ENCODE measurements around the gene GC.
A peak's percentile ranks its signal among the peaks of the same experiment; 100 is the strongest.
"Not testable (repeated sequence)": the region's sequence is repeated elsewhere in the genome, so short reads cannot be mapped to it uniquely, and the experiment has no call there.

GC gene

DNA sequence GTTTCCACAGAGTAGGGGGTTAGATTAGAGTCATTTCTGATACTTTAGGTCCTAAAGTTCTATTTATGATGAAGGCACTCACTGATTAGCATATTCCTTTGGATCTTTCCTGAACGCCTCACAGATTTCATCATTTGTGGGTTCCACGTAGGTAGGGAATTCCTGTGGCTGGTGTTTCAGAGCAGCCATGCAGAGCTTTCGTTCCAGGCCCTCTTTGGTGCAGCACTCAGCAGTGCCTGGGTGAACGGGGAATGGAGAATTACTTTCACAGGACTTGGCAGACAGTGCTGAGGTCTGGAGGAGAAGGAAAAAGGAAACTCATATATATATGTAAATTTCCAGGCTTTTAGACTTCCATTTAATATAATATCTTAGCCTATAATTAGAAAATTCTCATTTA, 18.5 kb downstream of the GC start:
- DNase-seq = no peak

DNA sequence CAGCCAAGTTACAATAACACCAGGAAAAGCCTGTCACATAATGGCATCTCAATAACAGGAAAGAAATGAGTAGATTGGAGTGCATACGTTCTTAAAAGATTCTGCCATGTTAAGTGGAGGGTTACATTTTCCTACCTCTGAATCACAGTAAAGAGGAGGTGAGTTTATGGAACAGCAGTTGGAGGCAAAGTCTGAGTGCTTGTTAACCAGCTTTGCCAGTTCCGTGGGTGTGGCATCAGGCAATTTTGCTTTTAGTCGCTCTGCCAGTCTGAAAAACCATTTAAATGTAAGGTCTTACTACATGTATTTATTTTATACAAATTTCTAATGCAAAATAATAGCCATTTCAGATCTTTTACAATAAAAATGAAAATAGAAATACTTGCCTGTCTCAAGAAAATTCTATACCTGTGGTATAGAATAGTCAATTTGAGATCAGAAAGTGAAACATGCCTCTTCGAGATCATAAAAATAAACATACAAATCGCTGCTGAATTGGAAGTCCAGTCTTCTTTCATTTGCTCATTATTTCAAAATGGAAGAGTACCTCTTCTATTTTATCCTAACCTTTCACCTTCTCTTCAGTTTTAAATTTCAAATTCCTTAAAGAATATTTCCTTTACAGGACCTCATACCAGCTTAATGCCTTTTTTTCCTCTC, 31.4 kb downstream of the GC start:
- DNase-seq = no peak

DNA sequence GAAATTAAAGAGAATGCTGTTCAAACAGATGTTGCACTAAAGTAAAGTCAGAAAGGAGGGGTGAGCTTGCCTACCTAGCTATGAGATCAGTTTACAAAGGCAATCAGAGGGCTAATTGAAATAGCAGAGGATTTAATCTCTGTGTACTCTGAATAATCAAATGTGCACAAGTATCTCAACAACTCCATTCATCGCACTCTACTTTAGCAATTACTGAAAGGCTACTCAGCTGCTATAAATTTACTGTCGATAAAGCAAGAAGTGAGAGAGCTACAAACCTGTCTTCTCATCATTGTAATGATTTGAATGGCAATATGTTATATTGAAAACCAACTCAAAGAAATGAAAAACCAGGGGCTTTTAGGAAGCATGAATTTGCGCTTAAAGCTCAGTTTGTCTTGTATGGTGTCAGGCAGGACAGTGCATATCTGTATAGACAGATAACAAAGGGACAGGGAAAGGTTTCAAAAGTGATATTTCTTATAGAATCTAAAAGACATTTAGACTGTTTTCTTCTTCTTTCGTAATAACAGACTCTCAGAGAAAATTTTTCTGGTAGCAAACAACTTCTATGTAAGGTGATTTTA, 34.8 kb downstream of the GC start:
- no peak for DNase-seq

DNA sequence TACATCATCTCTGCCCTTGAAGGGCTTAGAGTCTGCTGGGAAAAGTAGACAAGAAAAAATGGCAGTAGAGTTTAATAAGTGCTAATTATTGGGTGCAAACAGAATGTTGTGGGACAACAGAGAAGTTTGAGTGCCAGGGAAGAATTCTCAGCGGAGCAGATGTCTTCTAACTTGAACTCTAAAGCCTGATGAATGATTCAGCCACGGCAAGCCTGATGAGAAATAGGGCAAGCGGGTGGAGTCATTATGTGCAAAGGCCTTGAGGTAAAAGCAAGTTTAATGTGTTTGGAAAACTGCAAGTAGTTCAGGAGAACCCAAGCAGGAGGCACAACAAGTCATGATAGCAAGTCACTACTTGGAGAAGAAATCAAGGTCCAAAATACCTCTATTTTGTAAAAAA, 37.5 kb downstream of the GC start:
- no peak for DNase-seq

DNA sequence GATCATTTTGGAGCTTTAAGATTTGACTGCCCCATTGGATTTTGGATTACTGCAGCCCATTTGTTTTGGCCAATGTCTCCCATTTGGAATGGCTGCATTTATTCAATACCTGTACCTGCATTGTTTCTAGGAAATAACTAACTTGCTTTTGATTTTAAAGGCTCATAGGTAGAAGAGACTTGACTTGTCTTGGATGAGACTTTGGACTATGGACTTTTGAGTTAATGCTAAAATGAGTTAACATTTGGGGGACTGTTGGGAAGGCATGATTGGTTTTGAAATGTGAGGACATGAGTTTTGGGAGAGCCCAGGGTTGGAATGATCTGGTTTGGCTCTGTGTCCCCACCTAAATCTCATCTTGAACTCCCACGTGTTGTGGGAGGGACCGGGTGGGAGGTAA, 45.1 kb downstream of the GC start:
- DNase-seq = not testable (repeated sequence)

DNA sequence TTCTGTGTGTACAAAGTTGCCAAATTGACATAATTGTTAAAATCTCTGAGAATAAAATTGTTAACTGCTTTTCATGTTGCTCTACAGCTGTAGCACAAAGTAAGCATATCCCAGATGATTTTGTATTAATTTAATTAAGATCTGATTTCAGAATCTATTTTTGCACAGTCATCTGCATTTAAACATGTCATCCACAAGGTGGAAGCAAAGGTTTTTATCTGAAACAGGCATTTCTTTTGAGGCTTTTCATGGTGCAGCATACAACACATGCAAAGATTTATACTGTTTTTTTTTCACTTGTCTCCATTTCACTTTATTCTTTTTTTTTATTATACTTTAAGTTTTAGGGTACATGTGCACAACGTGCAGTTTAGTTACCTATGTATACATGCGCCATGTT, 51.2 kb downstream of the GC start:
- DNase-seq = peak in 1 of 2 experiments; percentile 1

DNA sequence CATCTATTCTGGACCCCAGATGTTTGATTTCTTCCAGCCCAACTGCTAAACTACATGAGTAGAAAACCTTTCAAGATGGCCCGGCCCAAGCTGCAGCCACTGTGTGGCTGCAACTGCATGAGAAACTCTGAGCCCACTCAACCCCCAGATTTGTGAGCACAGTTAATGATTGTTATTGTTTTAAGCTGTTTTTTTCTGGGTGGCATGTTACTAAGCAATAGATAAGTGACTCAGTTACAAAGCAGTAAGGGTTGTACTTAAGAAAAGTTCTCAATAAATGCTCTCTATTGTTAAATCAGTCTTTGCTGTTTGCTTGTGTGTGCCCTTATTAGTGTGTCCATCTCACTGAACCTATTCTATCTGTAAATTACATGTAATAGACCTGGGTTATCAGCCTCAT, 51.8 kb downstream of the GC start:
- no peak for DNase-seq

DNA sequence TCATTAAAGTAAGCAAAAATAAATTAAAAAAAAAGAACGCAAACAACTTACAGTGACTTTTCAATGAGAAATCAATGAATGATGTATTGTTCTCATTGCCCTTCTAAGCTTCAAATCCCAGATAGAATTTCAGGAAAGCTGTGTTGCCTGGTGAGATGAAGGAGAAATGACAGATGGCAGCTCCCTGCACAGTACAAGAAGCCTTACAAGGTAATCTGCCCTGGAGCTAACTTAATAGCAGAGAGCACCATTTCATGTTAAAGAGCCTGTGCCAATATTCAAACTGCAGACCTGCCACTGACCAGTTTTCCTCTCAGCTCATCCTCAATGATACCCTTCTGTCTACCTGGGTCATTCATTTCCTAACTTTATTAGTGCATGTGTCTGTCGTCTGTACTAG, 54.0 kb downstream of the GC start:
- no peak for DNase-seq

DNA sequence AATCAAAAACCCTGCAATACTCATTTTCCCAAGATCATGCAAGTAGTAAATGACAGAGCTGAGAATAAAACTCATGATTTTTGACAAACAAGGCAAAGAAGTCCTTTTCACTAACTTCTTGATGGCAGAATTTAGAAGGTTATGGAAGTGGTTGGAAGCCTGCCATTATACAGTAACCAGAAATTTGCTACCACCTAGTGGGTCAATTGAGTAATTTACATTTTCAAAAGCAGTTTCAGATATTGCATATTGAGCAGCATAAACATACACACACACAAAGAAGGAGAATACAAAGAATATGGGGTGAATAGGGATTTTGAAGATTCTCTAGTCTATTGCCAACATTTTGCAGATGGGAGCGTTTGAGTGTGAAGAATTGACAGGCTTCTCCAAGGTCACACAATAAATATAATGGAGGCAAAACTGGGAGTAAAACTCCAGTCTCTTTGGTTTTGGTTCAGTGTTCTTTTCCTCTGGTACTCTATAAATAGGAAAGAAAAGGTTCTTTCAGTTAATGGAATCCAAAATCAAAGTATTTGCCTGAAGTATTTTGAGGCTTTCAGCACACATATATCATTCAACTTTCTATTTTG, 70.2 kb downstream of the GC start:
- DNase-seq = peak in 1 of 2 experiments; percentile 32

DNA sequence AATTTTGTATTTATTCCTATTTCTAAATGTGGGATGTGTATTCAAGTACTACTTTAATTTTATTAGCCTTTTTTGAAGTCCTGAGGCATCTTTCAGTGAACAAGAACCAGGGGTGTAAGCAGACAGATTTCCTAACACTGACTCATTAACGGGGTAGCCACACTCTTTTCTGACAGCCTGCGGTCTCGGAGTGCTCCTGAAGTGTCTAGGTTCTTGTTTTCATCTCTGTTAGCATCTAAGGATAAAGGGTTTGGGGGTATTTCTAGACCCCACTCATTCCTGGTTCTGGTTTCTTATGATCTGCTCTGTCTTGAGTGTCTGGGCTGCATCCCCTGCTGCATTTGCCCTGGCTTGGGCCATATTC, 71.9 kb downstream of the GC start:
- DNase-seq = no peak

DNA sequence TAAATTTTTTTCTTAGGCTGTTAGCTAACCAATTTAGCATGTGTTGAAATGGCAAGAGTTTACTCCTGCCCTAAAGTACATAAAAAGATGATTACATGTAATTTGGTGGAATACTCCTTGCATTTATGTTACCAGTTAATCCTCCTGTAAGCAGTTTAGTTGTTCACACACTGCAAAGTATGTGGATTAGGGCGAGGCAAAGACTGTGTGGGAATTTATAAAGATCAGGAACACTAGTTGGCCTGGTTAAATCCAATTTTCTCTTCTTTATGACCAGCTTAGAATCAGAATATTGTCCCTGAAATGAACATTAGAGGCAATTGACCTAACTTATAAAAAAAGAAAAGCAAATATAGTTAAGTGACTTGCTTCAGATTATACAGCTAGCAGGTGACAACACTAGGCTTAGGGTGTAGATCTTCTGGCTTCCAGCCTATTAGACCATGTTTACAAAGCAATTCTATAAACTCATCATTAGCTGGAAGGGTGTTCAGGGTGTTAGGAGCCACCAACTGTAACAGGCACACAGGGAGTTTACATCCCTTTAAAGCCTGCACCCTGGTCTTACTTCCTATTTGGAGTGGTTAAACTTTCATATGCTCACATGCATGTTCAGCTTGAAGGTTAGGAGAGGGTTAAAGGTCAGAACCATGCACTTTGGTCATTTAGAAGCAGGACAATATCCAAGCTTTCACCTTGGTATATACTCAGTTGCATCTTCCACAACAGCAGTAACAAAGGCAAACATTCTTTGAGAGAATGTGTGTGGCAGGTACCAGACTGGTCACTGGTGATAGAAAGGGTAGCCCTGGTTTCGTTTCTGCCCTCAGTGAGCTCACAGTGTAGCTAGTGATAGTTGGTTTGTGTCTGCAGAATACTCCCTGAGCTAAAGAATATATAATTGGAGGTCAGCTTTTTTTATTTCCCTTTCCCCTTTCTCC, 72.6 kb downstream of the GC start:
- DNase-seq = no peak

DNA sequence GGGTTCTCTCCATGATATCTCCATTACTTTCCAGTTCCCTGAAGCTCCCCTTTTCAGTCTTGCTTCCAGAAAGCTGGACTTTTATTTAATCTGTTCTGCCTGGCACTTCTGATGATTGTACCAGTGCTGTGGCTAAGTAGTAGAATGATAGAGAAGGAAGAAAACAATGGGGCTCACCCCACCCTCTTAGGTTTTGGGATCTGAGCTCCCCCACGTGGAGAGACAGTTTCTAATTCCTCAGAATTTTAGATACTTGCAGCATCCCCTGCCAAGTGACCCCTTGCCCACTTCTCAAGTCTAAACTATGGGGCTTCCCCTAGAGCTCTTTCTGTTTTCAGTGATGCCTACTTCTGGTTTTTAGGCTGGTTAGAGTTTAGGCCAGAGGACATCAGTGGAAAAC, 73.9 kb downstream of the GC start:
- no peak for DNase-seq

DNA sequence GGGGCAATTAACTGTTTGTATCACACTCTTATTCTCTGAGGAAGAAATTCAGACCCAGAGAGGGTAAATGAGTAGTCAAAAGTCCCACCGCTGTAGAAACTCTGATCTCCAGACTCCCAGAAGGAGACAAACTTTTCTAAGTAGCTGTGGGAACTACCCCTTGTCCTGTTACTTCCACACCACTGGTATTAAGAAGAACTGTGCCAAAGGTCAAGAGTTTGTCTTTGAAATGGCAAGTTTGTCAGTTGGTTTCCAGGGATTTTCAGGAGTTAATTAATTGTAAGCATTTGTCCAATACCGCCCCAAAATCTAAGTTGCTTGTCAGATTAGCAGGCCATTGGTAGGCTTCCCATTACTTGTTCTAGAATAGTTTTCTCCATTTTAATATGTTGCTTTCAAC, 85.7 kb downstream of the GC start:
- no peak for DNase-seq

DNA sequence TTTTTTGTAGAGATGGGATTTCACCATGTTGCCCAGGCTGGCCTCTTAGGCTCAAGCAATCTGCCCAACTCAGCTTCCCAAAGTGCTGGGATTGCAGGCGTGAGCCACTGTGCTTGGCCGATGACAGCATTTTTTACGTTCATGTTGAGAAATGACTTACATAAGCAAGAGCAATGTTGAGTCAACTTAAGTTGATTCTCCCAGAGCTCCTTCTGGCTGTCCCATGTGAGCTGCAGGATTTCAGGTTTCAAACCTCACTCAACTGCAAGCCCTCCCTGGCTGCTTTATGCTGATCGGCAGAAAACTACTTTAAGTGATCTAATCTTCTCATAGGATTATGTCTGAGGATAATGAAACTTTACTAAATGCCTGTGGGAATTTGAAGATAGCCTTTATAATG, 86.8 kb downstream of the GC start:
- no peak for DNase-seq

DNA sequence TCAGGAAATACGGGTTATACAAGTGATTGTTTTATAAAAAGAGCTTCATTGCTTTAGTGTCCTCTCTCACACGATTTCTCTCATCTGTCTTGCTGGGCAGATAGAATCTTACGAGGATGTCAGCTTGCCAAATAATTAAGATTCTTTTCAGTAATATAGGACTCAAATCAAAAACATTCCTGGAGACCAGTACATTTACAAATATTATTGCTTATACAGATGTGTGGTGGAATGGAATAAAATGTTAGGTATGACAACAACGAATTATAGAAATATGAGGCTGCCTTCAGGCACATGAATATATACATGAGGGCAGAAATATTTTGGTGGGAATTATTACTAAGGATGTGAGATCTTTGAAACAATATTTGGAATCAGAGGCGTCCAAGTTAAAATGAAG, 88.9 kb downstream of the GC start:
- DNase-seq = no peak

DNA sequence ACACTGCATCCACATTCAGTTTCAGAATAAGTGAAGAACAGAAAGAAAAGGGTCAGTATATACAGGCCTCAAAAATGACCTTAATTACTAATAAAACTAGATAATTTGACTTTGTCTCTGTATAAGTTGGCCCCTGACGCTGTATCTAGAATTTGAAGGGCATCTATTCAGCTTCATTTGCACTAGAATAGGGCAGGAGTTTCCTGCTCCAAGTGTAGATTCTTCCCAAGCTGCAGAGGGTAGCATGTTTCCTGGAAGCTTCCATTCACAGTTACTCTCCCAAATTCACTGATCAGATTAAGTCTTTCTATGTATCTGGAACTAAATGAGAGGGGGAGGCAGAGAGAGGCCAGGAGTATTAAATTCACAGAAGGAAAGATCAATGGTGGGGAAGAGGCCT, 90.9 kb downstream of the GC start:
- no peak for DNase-seq

DNA sequence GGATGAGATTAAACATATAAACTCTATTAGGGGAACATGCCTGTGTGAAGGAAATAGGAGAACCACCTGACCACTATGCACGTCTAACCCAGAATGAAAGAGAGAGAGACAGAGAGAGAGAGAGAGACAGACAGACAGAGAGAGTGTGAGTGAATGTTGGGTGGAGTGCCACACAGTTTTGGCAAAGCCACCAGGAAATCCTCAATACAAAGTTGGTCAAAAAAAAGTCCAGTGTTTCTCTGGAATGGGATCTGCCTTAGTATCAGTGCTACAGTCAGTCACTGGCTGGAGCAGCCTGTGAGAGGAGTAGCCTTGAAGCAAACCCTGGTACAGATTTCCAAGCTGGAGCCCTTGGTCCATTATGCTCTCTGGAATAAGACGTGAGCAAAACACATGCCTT, 91.7 kb downstream of the GC start:
- no peak for DNase-seq
